K562 (cell line): ENCODE results near the gene SLC30A4. TPM values are rescaled to one million over a fixed set of nuclear protein-coding genes. Genes with fewer than 3 reads are reported as not detected.

Experiments used
- ATAC-seq: fragments of 200-7000 bp; cut with Tn5 transposase; 3 replicates; pipeline ENCODE4 v1.9.1; 2020; ENCODE audit warnings: moderate library complexity
- BruUV-seq: library from RNA; stranded (reverse); fragments of 400-500 nt; replicated peaks from 2 replicates; lab custom pipeline; 2021; lab: Mats Ljungman, UMichigan
- CTCF ChIA-PET: fragments of 300-600 bp; formaldehyde crosslinking; extraction: SDS; loops from one replicate; lab custom pipeline; 2021; ENCODE audit warnings: low intra/inter-chr PET ratio; lab: Yijun Ruan, JAX
- POLR2A ChIA-PET: fragments of 300-600, 350-650 bp; sonication (Branson Sonifier 250); formaldehyde crosslinking; extraction: SDS; loops from one replicate; lab custom pipeline; 2021; ENCODE audit warnings: antibody characterized with exemption, inconsistent platforms; lab: Yijun Ruan, JAX
- DNase-seq, 4 experiments: peaks; one replicate each; pipeline versions ENCODE4 v3.0.0 to v3.0.0-alpha.2; 2011 to 2018; ENCODE audit warnings: low spot score in 3 of 4, mixed read lengths in 3 of 4; ENCODE audit errors: extremely low read depth in 1 of 4
- FAIRE-seq: peaks from 2 replicates; lab custom pipeline; 2011; peaks lifted over from hg19 to GRCh38; lab: Jason Lieb, UNC
- H2AFZ ChIP-seq: 2 replicates; pipeline ENCODE4 v1.6.0; 2011; ENCODE audit warnings: low read depth, low read length, control low read depth, inconsistent platforms
- H3K27ac ChIP-seq: fragments of 200-600 bp; 3 replicates; pipeline ENCODE4 v1.8.0; 2011; ENCODE audit warnings: low read depth, mild to moderate bottlenecking, control low read depth, inconsistent platforms, low read length, moderate library complexity, mixed read lengths; ENCODE audit errors: extremely low read depth
- H3K27me3 ChIP-seq, 2 experiments: fragments of 300-600 bp in 1 of 2; 2 replicates in 1 of 2; 3 replicates in 1 of 2; pipeline versions ENCODE4 v1.6.0 to v1.8.0; 2011; ENCODE audit warnings: inconsistent platforms in 2 of 2, low read length in 2 of 2, mild to moderate bottlenecking in 1 of 2, mixed read lengths in 1 of 2, moderate library complexity in 1 of 2; ENCODE audit not compliant: control insufficient read depth in 2 of 2, insufficient read depth in 2 of 2
- H3K36me3 ChIP-seq: fragments of 300-600 bp; 3 replicates; pipeline ENCODE4 v1.8.0; 2011; ENCODE audit warnings: mild to moderate bottlenecking, low read length, inconsistent platforms; ENCODE audit not compliant: control insufficient read depth, insufficient read depth
- H3K4me1 ChIP-seq, 2 experiments: fragments of 200-600 bp in 1 of 2; replicated peaks in 1 of 2; 2 replicates in 1 of 2; 3 replicates in 1 of 2; pipeline versions ENCODE4 v1.5.1 to v1.8.0; 2011; ENCODE audit warnings: inconsistent platforms in 2 of 2, low read length in 2 of 2, mild to moderate bottlenecking in 1 of 2, mixed read lengths in 1 of 2, moderate library complexity in 1 of 2; ENCODE audit not compliant: control insufficient read depth in 2 of 2, insufficient read depth in 2 of 2
- H3K4me2 ChIP-seq: 2 replicates; pipeline ENCODE4 v1.6.1; 2011; ENCODE audit warnings: low read length, control low read depth, inconsistent platforms, mixed read lengths; ENCODE audit not compliant: insufficient read depth
- H3K4me3 ChIP-seq: fragments of 200-600 bp; sonication (generic), shearing (Covaris generic); 2 replicates; pipeline ENCODE4 v1.5.1; 2016; ENCODE audit warnings: control low read depth, inconsistent platforms
- H3K79me2 ChIP-seq: fragments of 200-600 bp; 3 replicates; pipeline ENCODE4 v1.8.0; 2011; ENCODE audit warnings: low read length, inconsistent platforms; ENCODE audit not compliant: control insufficient read depth, insufficient read depth
- H3K9ac ChIP-seq, 2 experiments: 2 replicates each; pipeline versions ENCODE4 v1.6.0 to v1.6.1; 2011; ENCODE audit warnings: low read depth in 2 of 2, low read length in 2 of 2, control low read depth in 1 of 2, inconsistent platforms in 1 of 2, mild to moderate bottlenecking in 1 of 2, mixed read lengths in 1 of 2; ENCODE audit not compliant: insufficient read depth in 1 of 2
- H3K9me1 ChIP-seq: one replicate; pipeline ENCODE4 v1.6.0; 2011; ENCODE audit warnings: inconsistent platforms, mild to moderate bottlenecking, low read length, moderate library complexity; ENCODE audit not compliant: control insufficient read depth, insufficient read depth
- H3K9me3 ChIP-seq: replicated peaks from 2 replicates; pipeline ENCODE4 v1.5.1; 2011; ENCODE audit warnings: low read depth, low read length, inconsistent platforms; ENCODE audit not compliant: control insufficient read depth, insufficient read depth
- H4K20me1 ChIP-seq: replicated peaks from 2 replicates; pipeline ENCODE4 v1.6.1; 2011; ENCODE audit warnings: low read length, inconsistent platforms, mixed read lengths; ENCODE audit not compliant: control insufficient read depth, insufficient read depth
- BCL6 ChIP-seq: fragments of 250-450 bp; sonication (Bioruptor Pico); IDR thresholded peaks from 2 replicates; pipeline ENCODE4 v1.4.0; 2020
- CREB1 ChIP-seq, 2 experiments: sonication (generic) in 1 of 2; formaldehyde crosslinking in 1 of 2; IDR thresholded peaks; 2 replicates each; pipeline versions ENCODE4 v1.6.1 to v1.8.0; 2012 to 2022; ENCODE audit warnings: inconsistent platforms in 1 of 2, mild to moderate bottlenecking in 1 of 2, missing genetic modification reagents in 1 of 2, moderate library complexity in 1 of 2
- GATAD2A ChIP-seq: fragments of 450-650 bp; IDR thresholded peaks from 2 replicates; pipeline ENCODE4 v1.6.1; 2017
- MEF2D ChIP-seq: conservative IDR thresholded peaks from 2 replicates; pipeline ENCODE4 v1.6.1; 2016; ENCODE audit warnings: low read depth, missing genetic modification characterization, missing compliant biosample characterization
- POLR3A ChIP-seq: IDR thresholded peaks from 2 replicates; pipeline ENCODE4 v1.6.1; 2011; ENCODE audit warnings: borderline replicate concordance, mild to moderate bottlenecking, moderate library complexity; ENCODE audit not compliant: insufficient read length, insufficient read depth; ENCODE audit errors: extremely low read depth
- YY1 ChIP-seq, 3 experiments: IDR thresholded peaks; 2 replicates each; pipeline ENCODE4 v1.6.1; 2011; ENCODE audit warnings: low read length in 2 of 3, mild to moderate bottlenecking in 2 of 3, moderate library complexity in 2 of 3, borderline replicate concordance in 1 of 3, control low read depth in 1 of 3, low read depth in 1 of 3; ENCODE audit not compliant: insufficient read depth in 3 of 3, insufficient replicate concordance in 2 of 3, control insufficient read depth in 1 of 3, insufficient read length in 1 of 3; ENCODE audit errors: extremely low read depth in 1 of 3
- ZBTB17 ChIP-seq: fragments of 450-650 bp; formaldehyde crosslinking; IDR thresholded peaks from 2 replicates; pipeline ENCODE4 v1.4.0; 2020; ENCODE audit warnings: mild to moderate bottlenecking
- ZNF24 ChIP-seq: fragments of 450-650 bp; IDR thresholded peaks from 2 replicates; pipeline ENCODE4 v1.6.1; 2016
- WGBS: fragments of 100-300 bp; shearing (Covaris generic); methylation state at CpG from one replicate; pipeline ENCODE4 v1.1.6; 2016; ENCODE audit warnings: low coverage, mixed read lengths; ENCODE audit not compliant: insufficient coverage; ENCODE audit errors: missing lambda C conversion rate; 5-methylcytosine and 5-hydroxymethylcytosine counted together
- in situ Hi-C: fragments of 300-500 bp; cut with MboI; formaldehyde crosslinking; loops from 4 replicates; pipeline ENCODE4 v1.15.0; 2018; ENCODE audit warnings: inconsistent platforms, mixed read lengths
- intact Hi-C: fragments of 100-400 bp; cut with micrococcal nuclease; formaldehyde crosslinking; loops from 2 replicates; pipeline ENCODE4 v1.14.2; 2022
- polyA plus RNA-seq, 8 experiments: library from polyadenylated mRNA; depleted of rRNA in 4 of 8; stranded (reverse) in 5 of 8; unstranded in 3 of 8; fragments of >200 nt; fragmentation: Nextera tagmentation in 2 of 8; fragmentation: Illumina TruSeq in 1 of 8; extraction: Ambion mirVana in 2 of 8; extraction: Trizol in 1 of 8; gene quantifications; 2 replicates each; pipeline versions ENCODE4 v1.2.1 to v1.2.3, GENCODE V29; 2011 to 2014; ENCODE audit warnings: inconsistent platforms in 1 of 8, missing spikeins in 1 of 8
- total RNA-seq, 7 experiments: library from RNA; depleted of rRNA in 6 of 7; stranded (reverse); fragments of >200 nt in 6 of 7; fragmentation: Illumina TruSeq in 2 of 7; extraction: Trizol in 2 of 7; gene quantifications; 2 replicates each; pipeline versions ENCODE4 v1.2.1 to v1.2.3, GENCODE V29; 2011 to 2021; ENCODE audit warnings: low replicate concordance in 1 of 7
- TF ChIP-seq, protein P1 (sequence below): fragments of 200-800 bp; sonication (Bioruptor generic); IDR thresholded peaks from 2 replicates; pipeline ENCODE4 v1.6.1; 2017; ENCODE audit warnings: missing genetic modification characterization, missing compliant biosample characterization
- TF ChIP-seq, protein P2 (sequence below): fragments of 250-450 bp; sonication (Bioruptor Pico); IDR thresholded peaks from 2 replicates; pipeline ENCODE4 v1.5.0; 2021; ENCODE audit warnings: mild to moderate bottlenecking, moderate library complexity

Gene SLC30A4
- total and polyA plus RNA-seq, 9 of the 15 experiments (the other 6 are each of a cell fraction or from before 2014, with no cell fraction given), result 0.21 to 0.73 (median 0.36) TPM

DNA sequence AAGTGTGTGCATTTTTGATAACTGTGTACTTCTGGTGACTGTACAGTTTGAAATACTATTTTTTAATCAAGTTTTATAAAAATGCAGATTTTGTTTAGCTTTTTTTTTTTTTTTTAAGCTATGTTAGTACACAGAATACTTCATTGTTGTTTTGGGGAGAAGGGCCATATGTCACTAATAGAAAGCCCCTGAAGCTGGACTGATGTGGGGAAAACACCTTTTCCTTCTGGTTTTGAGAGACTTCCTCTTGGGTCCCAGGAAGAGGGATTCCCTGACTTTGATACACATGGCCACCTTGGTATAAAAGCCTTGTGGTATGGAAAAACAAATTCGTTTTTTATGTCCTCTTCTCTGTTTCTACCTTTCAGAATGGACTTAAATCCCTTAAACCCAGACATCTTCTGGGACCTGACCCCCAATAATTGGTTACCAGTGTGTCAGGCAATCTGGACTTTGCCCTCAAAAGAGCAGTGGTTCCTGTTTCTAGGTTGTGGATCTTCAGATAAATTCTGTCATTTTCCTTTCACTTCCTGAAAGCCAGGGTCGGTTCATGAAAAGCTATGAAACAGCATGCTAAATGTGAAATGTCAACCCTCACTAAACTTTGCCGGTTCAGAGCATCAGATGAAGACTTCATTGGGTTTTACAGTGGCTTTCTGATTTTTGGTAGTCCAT lies 33.5 kb upstream of the SLC30A4 start:
- FAIRE-seq (no peak), DNase-seq (no peak), ATAC-seq (no peak)
- WGBS, result 0% methylated on average over 3 of the region's 3 CpGs
- no peaks in the 10 kb centered on the region for H3K9me3 ChIP-seq
- no peaks in the 10 kb centered on the region for H3K36me3 ChIP-seq
- CTCF ChIA-PET, result no interaction called here
- POLR2A ChIA-PET, result interaction anchor here (1.1 kb wide), 1 partner anchor 18 kb away, joined by 3 read pairs; no protein-coding TSS in a partner anchor
- no peaks in the 10 kb centered on the region for H3K9me1 ChIP-seq
- no TSS peak for BruUV-seq
- in situ Hi-C loops, result no loop called here
- H3K27ac ChIP-seq, result no peak overlapping the region
- intact Hi-C loops, result no loop called here
- H3K79me2 ChIP-seq, result no peaks in the 10 kb centered on the region
- no peaks in the 10 kb centered on the region; a peak in 2 of 5 replicates for H3K27me3 ChIP-seq
- H3K9ac ChIP-seq, result no peak overlapping the region
- H2AFZ ChIP-seq, result no peak overlapping the region
- H4K20me1 ChIP-seq, result no peaks in the 10 kb centered on the region
- no peak overlapping the region for H3K4me3 ChIP-seq
- no peaks in the 10 kb centered on the region for H3K4me1 ChIP-seq
- no peak overlapping the region for H3K4me2 ChIP-seq
- TF ChIP-seq MEF2D, result no peak
- no peak for TF ChIP-seq YY1 (IDR thresholded peaks at IDR 0.05; ENCODE audit: borderline replicate concordance in 1 of 3, control insufficient read depth in 1 of 3, extremely low read depth in 1 of 3, insufficient read depth in 3 of 3, insufficient read length in 1 of 3, insufficient replicate concordance in 2 of 3, low read depth in 1 of 3, low read length in 2 of 3)
- no peak for TF ChIP-seq BCL6 (CRISPR knock-in tag)
- TF ChIP-seq, protein P1, sequence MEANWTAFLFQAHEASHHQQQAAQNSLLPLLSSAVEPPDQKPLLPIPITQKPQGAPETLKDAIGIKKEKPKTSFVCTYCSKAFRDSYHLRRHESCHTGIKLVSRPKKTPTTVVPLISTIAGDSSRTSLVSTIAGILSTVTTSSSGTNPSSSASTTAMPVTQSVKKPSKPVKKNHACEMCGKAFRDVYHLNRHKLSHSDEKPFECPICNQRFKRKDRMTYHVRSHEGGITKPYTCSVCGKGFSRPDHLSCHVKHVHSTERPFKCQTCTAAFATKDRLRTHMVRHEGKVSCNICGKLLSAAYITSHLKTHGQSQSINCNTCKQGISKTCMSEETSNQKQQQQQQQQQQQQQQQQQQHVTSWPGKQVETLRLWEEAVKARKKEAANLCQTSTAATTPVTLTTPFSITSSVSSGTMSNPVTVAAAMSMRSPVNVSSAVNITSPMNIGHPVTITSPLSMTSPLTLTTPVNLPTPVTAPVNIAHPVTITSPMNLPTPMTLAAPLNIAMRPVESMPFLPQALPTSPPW (CRISPR knock-in tag), result no peak
- TF ChIP-seq ZBTB17 (CRISPR knock-in tag), result no peak
- TF ChIP-seq GATAD2A, result no peak
- TF ChIP-seq ZNF24, result no peak
- TF ChIP-seq, protein P2, sequence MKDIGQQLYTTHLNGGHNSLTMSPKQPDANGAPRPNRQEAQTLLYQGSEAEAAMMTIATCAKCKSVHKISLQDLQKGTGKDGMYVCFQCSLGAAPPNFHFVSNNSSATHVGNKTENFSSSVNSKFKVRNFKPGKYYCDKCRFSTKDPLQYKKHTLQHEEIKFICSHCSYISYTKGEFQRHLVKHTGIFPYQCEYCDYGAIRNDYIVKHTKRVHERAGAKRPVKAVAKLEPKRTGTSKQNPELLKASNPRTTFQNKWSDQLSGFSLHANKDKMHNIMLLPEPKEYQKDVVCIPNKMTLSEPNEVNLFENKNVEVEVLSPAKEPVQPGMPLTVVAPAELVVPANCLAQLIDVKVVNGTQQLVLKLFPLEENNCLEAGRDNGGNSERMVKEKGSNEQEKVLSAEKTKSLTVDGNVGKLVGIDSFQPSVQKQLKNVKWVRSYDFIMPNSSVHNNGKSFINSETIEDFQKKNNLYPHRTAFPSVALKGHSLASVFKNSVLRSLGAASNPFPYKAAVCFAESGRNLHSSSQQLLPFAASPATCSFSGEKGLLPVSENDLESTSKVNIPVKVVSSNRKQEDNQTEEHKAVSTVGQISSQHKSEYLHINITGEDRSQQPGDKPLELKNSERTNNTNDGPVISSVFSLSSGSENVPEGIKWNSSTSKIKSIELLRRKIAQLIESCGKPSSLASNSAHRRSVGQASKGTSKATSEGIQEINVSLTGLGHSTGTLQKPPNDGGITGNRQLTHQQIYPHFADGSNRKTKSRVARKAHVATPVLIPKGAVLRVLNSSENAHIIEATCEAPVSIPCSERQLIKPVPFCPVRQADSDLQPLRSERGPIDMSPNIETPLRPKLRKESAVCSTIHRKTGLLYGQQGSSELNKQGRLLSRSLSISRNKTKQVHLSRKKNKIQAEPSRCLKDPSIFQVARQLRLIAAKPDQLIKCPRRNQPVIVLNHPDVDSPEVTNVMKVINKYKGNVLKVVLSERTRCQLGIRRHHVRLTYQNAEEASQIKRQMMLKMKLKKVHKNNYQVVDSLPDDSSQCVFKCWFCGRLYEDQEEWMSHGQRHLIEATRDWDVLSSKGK (CRISPR knock-in tag), result no peak
- TF ChIP-seq CREB1 (IDR thresholded peaks at IDR 0.05), result no peak
- TF ChIP-seq CREB1 (CRISPR knock-in tag; IDR thresholded peaks at IDR 0.05), result no peak
- no peak for TF ChIP-seq POLR3A
- TF ChIP-seq, all 486 proteins: peak for 0
